ENCODE data around the gene NELFB. TPM values are rescaled to one million over a fixed set of nuclear protein-coding genes. Genes with fewer than 3 reads are reported as not detected.

The NELFB gene
- total and polyA plus RNA-seq, 9 of the 15 experiments (the other 6 are each of a cell fraction or from before 2014, with no cell fraction given): 0.24 to 84.0 (median 29.7) TPM

DNA sequence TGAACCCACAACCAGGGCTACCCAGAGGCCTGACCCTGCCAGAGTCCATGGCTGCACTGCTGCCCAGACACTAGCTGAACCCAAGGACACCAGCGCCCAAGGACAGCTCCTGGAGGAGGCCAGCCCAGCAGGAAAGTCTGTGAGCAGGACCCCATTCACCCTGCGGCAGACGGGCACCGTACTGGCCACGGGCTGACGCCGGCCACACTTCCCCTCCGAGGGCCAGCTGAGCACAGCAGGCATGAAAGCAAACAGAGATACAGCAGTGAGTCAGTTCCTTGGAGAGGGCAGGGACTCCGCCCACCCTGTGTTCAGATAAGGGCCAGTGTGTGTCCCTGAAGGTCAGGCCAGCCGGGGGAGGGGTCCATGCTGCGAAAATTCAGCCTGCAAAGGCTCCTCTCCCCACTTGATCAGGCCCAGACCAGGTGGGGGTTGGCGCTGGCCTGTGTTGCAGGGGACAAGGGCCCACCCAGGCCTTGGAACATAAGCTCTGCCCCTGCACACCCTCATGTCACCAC is 36.3 kb upstream of the NELFB start:
- H3K4me3 ChIP-seq: no peak overlapping the region
- H3K4me2 ChIP-seq (ENCODE audit: insufficient read depth, low read length): peak overlapping the region; percentile 69
- H4K20me1 ChIP-seq (replicated peaks; ENCODE audit: control insufficient read depth, insufficient read depth, low read length): no peaks in the 10 kb centered on the region
- no peaks in the 10 kb centered on the region for H3K27me3 ChIP-seq (ENCODE audit: control insufficient read depth in 2 of 2, insufficient read depth in 2 of 2, low read length in 2 of 2)
- H3K36me3 ChIP-seq (ENCODE audit: control insufficient read depth, insufficient read depth, low read length): peaks cover 32% of the 10 kb centered on the region; the same call in 1 of the 3 replicates
- intact Hi-C loops (cut with micrococcal nuclease) (loop anchor here (2.0 kb wide), 1 partner anchor 18 kb away; the partner anchor contains the start of gene TPRN), in situ Hi-C loops (cut with MboI) (no loop called here)
- ChIA-PET CTCF (ENCODE audit: low intra/inter-chr PET ratio) (no interaction called here), POLR2A (interaction anchor here (0.7 to 2.1 kb wide), 11 partner anchors 9 to 223 kb away, joined by 3 to 13 read pairs (median 5); partner anchors contain the start of genes CLIC3, TPRN and TUBB4B)
- peak overlapping the region; percentile 76 to 92 for H3K9ac ChIP-seq (ENCODE audit: insufficient read depth in 1 of 2, low read depth in 2 of 2, low read length in 2 of 2)
- H3K9me1 ChIP-seq (ENCODE audit: control insufficient read depth, insufficient read depth, low read length): no peaks in the 10 kb centered on the region
- peak; percentile 82 for ATAC-seq
- peak overlapping the region; percentile 72 for H3K27ac ChIP-seq (ENCODE audit: extremely low read depth, low read depth, low read length)
- H3K4me1 ChIP-seq (replicated peaks in 1 of 2; ENCODE audit: control insufficient read depth in 2 of 2, insufficient read depth in 2 of 2, low read length in 2 of 2): peaks cover 34 to 89% of the 10 kb centered on the region in 2 experiments
- no TSS peak for BruUV-seq (replicated peaks)
- H3K79me2 ChIP-seq (ENCODE audit: control insufficient read depth, insufficient read depth, low read length): peaks cover 18% of the 10 kb centered on the region; the same call in 2 of the 3 replicates
- under 1% methylated on average over 12 of the region's 12 CpGs for WGBS (ENCODE audit: insufficient coverage, low coverage, missing lambda C conversion rate)
- no peak overlapping the region for H2AFZ ChIP-seq (ENCODE audit: low read depth, low read length)
- H3K9me3 ChIP-seq (replicated peaks; ENCODE audit: control insufficient read depth, insufficient read depth, low read depth, low read length): no peaks in the 10 kb centered on the region
- peak; percentile 100 for FAIRE-seq
- DNase-seq (ENCODE audit: extremely low read depth in 1 of 4, low spot score in 3 of 4): peak; percentile 59 to 95 (median 77)
- TF ChIP-seq CBX2 (IDR thresholded peaks at IDR 0.05; ENCODE audit: insufficient read depth, low read length, poor library complexity, severe bottlenecking) (no peak), ZNF354B (CRISPR knock-in tag; IDR thresholded peaks at IDR 0.05) (no peak), ZNF197 (CRISPR knock-in tag; IDR thresholded peaks at IDR 0.05; ENCODE audit: low read depth) (no peak), PYGO2 (tag; IDR thresholded peaks at IDR 0.05) (0 out of 2 replicates have a peak, but pooled peaks have one; percentile 26), BMI1 (IDR thresholded peaks at IDR 0.05; ENCODE audit: low read length) (no peak), ZNF134 (CRISPR knock-in tag; conservative IDR thresholded peaks at IDR 0.05) (no peak), KDM4B (IDR thresholded peaks at IDR 0.05; ENCODE audit: borderline replicate concordance in 2 of 2, low read depth in 1 of 2) (peak in 1 of 2 experiments; percentile 72; a peak in 1 of 4 replicates), TEAD1 (CRISPR knock-in tag; IDR thresholded peaks at IDR 0.05) (0 out of 4 replicates have a peak, but pooled peaks of 1 of the 2 experiments have one; percentile 59), ZNF764 (CRISPR knock-in tag; IDR thresholded peaks at IDR 0.05; ENCODE audit: low read depth) (0 out of 2 replicates have a peak, but pooled peaks have one; percentile 36), ZNF274 (IDR thresholded peaks at IDR 0.05; ENCODE audit: borderline replicate concordance, low read depth, low read length) (no peak), TEAD4 (IDR thresholded peaks at IDR 0.05; ENCODE audit: low read length) (peak; percentile 66), TEAD4 (CRISPR knock-in tag; IDR thresholded peaks at IDR 0.05; ENCODE audit: borderline replicate concordance) (no peak), ATF1 (CRISPR knock-in tag; IDR thresholded peaks at IDR 0.05) (no peak), ATF1 (tag; IDR thresholded peaks at IDR 0.05) (peak; percentile 57), ZC3H8 (IDR thresholded peaks at IDR 0.05) (no peak), NFYB (IDR thresholded peaks at IDR 0.05; ENCODE audit: extremely low read depth, insufficient read length) (no peak), CXXC5 (CRISPR knock-in tag; IDR thresholded peaks at IDR 0.05) (peak; percentile 70), NCOR1 (IDR thresholded peaks at IDR 0.05) (peak; percentile 70)
- TF ChIP-seq, protein P1, sequence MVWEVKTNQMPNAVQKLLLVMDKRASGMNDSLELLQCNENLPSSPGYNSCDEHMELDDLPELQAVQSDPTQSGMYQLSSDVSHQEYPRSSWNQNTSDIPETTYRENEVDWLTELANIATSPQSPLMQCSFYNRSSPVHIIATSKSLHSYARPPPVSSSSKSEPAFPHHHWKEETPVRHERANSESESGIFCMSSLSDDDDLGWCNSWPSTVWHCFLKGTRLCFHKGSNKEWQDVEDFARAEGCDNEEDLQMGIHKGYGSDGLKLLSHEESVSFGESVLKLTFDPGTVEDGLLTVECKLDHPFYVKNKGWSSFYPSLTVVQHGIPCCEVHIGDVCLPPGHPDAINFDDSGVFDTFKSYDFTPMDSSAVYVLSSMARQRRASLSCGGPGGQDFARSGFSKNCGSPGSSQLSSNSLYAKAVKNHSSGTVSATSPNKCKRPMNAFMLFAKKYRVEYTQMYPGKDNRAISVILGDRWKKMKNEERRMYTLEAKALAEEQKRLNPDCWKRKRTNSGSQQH (CRISPR knock-in tag; IDR thresholded peaks at IDR 0.05): 0 out of 2 replicates have a peak, but pooled peaks have one; percentile 61
- TF ChIP-seq, protein P2, sequence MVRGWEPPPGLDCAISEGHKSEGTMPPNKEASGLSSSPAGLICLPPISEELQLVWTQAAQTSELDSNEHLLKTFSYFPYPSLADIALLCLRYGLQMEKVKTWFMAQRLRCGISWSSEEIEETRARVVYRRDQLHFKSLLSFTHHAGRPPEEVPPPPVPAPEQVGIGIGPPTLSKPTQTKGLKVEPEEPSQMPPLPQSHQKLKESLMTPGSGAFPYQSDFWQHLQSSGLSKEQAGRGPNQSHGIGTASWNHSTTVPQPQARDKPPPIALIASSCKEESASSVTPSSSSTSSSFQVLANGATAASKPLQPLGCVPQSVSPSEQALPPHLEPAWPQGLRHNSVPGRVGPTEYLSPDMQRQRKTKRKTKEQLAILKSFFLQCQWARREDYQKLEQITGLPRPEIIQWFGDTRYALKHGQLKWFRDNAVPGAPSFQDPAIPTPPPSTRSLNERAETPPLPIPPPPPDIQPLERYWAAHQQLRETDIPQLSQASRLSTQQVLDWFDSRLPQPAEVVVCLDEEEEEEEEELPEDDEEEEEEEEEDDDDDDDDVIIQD (CRISPR knock-in tag; IDR thresholded peaks at IDR 0.05): no peak
- TF ChIP-seq, protein P3, sequence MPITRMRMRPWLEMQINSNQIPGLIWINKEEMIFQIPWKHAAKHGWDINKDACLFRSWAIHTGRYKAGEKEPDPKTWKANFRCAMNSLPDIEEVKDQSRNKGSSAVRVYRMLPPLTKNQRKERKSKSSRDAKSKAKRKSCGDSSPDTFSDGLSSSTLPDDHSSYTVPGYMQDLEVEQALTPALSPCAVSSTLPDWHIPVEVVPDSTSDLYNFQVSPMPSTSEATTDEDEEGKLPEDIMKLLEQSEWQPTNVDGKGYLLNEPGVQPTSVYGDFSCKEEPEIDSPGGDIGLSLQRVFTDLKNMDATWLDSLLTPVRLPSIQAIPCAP (CRISPR knock-in tag; IDR thresholded peaks at IDR 0.05; ENCODE audit: borderline replicate concordance): no peak
